HG02678 (cell line): ENCODE results near the gene CARD19.

ENCODE experiments used
- ATAC-seq: cut with Tn5 transposase; IDR thresholded peaks from one replicate; pipeline ENCODE4 v1.9.1; 2021; ENCODE audit warnings: mild to moderate bottlenecking, moderate library complexity; ENCODE audit not compliant: unreplicated experiment

The CARD19 gene

DNA sequence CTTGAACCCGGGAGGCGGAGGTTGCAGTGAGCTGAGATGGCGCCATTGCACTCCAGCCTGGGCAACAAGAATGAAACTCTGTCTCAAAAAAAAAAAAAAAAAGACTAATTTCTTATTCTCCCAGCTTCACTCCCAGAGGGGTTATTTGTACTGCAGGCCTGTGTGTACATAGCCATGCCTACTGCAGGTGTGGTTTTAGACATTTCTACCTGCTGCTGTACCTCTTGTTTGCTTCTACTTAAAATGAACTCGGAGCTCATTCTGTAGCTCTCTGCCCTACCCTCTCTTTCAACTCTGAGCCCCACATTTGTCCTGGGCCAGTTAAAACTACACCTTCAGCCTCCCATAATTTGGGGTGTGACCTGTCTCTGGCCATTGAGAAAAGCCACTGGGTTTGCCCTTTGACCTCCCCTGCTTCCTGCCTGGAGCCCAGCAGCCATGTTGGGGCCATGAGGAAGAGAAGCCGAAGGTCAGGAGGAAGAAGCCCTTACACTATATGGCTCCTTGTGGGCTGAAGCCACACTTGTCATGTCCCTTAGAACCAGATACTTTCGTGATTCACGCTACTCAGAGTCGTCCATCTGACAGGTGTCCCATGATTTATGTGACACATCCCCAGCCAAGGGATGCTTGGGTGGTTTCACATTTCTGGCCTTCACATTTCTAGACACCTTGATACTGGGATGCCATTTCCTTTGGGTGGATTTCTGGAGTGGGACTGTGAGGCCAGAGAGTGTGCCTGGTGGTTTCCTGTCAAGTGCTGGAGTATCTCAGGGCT is 9.4 kb upstream of the CARD19 start:
- ATAC-seq, result no peak

GRCh38 chr9:93087971-93088655 is 7.9 kb upstream of the CARD19 start:
- no peak for ATAC-seq

DNA sequence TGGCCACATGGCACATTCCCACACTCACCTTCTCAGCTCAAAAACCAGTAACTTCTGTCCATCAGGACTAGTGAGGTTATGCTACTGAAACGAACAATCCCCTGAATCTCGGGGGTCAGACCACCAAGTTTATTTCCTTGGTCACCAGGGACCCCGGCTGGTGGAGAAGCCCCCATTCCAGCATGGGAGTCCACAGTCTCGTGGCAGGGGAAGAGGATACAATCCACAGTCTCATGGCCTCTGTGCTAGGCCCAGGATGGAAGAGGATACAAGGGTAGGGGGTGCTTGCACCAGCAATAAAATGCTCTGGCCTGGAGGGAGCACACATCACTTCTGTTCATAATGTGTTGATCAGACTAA is 7.4 kb upstream of the CARD19 start:
- ATAC-seq, result no peak

DNA sequence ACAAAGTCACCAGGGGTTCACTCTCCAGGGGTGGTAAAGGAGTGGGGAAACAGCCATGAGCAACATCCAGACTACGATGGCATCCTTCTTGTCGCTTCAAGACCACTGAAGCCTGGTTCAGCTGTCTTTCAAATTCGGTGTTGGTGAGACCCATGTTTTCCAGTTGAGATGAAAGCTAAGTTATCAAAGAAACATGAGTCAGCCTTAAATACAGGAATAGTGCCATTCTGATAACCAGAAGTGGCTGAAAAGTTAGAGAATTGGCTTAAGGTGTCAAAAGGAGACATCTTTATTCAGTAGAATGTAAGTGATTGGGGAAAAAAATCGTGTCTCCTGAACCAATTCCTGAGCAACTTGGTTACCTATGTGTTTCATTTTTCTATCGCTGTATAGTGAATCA is 7.0 kb upstream of the CARD19 start:
- no peak for ATAC-seq

DNA sequence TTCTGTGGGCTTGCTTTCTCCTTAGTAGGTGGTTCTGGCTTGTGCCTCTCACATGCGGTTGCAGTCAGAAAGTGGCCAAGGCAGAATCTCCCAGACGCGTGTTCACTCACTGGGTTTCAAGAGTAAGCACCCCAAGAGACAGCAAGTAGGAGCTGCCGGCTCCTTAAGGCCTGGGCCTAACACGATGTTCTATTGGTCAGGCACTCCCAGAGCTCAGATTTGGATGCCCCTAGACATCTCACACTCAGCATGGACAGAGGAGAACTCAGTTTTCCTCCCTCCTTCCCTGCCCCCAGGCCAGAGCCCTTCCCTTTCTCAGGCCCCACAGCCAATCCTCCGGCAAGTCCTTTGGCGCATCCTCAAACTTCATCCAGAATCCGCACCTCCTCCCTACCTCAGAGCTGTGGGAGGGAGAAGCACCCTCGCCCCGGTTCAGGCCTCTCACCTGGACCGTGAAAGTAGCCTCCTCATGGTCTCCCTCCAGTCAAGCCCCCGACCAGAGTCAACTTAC is 6.5 kb upstream of the CARD19 start:
- ATAC-seq, result no peak

GRCh38 chr9:93090091-93090655 is 5.8 kb upstream of the CARD19 start:
- ATAC-seq, result no peak

GRCh38 chr9:93091056-93091452 is 5.0 kb upstream of the CARD19 start:
- ATAC-seq, result no peak

DNA sequence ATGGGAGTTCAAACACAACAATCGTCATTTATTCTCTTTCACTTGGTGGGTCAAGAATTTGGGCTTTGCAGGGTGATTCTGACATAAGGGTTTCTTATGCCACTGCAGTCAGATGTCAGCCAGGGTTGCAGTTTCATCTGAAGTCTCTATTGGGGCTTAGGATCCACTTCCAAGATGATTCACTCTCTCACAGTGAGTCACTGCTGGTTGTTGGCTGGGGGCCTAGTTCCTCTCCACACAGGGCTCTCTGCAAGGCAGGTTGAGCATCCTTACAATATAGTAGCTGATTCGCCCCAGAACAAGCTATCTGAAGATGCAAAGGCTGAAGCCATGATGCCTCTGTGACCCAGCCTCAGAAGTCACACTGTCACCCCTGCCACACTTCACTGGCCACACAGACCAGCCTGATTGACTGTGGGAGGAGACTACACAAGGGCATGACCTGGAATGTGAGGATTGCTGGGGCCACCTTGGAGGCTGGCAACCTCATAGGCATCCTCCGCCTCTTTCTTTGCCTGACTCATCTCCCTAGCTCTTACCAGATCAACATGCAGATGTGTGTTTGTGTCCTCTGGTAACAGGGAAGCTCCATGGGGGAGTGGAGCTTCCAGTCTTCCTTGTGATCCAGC is 4.5 kb upstream of the CARD19 start:
- no peak for ATAC-seq

- ATAC-seq, result no peak
These were observed 3.6 kb upstream of the CARD19 start for GRCh38 chr9:93092251-93092991.

- ATAC-seq, result no peak
These were observed 2.7 kb upstream of the CARD19 start for GRCh38 chr9:93093127-93093876.

GRCh38 chr9:93093877-93094657 is 1.9 kb upstream of the CARD19 start:
- ATAC-seq, result no peak

GRCh38 chr9:93094658-93095204 is 1.3 kb upstream of the CARD19 start:
- no peak for ATAC-seq

DNA sequence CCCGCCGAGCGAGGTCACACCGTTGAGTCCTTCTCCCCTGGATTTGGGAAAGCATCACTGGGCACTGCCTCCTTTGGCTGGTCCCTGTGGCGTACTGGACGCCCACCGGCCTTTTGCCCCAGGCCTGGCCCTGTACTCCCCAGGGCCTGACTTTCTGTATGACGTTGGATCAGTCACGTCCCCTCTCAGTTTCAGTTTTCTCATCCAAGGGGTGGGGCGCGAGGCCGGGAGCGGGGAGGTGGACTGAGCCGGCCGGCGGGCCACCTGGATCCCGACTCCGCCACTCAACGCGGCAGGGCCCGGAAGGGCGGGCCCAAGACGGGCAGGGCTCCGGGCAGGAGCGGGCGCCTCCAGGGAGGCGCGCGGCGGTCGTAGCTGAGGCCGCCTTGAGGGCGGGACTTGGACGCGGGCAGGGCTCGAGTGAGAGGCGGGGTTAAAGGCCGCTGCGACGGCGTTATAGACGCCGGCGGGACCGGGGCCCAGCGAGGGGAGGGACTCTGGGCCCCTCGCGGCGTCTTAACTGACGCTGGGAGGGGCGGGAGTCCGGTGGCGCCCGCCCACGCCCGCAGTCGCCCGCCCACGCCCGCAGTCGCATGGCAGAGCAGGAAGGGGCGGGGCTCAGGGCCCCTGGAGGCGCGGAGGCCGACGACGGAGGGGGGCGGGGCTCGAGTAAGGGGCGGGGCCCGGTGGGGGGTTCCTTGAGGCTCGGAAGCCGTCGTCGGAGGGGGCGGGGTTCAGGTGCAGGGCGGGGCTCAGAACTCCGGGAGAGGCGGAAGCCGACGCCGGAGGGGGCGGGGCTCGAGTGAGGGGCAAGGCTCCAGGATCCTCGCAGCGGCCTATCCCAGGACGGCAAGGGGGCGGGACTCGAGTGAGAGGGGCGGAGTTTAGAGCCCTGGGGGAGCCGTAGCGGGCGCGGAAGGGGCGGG is 549 bp upstream of the CARD19 start:
- ATAC-seq, result peak; percentile 71

DNA sequence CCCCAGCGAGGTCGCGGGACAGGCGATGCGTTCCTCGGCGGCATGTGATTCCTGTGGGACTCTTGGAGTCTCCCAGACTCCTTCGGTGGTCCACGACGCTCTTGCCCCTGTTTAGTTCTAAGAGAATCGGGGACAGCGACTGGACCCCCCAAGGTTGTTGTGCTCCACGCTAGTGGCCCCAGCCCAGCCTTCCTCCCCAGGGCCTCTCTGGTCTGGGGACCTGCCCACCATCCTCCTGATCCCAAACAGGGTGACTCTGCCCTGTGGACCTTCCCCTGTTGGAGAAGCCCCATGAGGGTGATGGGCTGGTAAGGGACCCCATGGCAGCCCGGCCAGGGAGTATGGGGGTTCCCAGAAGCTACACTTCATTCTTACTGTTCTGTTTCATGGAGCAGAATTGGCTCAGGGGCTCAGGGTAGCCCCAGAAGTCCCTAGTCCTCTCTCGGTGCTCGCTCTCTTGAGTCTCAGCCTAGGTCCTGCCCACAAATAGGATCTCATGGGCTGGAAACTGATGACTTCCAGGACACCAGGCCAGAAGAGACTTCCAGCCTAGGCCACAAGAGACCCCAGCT is 880 bp downstream of the CARD19 start:
- no peak for ATAC-seq

DNA sequence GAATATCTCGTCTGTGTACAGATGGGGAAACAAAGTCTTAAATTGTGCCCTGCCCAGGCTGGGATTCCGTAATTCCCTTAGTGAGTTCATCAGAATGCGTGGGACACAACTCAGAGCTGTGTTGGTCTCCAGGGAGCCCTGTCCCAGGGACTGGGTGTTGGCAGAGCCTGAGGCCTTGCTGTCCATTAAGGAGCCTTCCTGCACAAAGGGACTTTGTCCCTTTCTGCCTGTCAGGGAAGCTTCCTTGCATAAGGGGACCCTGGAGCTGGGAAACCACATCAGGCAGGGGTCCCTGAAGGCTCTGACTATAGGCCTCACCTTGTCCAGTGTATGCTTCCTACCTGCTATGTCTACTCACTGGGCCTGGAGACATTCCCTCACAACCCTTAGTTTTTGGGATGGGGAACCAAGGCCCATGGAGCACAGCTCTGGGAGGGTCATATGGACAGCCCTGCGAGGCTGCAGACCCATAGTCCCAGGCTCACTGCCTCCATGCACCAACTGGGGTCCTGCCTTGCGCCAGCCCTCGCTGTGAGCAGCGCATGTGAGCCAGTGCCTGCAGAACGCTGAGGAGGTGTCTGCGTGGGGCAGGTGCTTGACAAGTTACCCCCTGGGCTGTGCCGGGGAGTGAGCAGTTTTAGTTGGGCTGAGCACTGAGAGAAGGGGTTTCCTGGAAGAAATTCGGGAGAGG is 1.6 kb downstream of the CARD19 start:
- no peak for ATAC-seq

DNA sequence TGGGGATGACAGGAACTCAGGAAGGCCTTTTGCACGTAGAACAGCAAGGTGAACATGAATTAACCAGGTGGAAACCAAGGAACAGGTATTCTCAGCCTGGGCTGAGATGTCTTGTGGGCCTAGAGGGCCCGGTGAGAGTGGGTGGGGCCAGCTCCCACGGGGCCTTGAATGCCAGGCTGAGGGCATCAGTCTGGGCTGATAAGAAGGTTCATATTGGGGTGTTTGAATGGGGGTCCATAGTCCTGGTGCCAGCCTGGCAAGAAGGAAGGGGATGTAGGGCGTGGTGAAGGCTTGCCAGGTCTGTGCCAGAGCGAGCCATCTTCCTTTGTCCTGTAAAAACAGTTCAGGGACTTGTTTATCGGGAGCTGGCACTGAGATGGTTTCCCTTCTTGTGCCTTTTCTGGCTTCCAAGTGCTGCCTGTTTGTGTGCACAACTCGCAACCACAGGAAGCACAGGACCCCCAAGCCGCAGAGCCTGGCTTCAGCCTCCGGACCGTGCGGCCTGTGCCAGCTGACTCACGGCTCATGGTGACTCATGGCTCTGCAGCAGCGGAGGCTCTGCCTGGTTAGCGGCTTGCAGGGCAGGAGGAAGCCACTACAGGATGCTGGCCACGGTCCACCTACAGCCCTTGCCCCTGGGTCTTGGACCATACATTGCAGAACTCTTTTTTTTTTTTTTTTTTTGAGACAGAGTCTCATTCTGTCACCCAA is 2.4 kb downstream of the CARD19 start:
- ATAC-seq, result no peak
